GM18519 (cell line): ENCODE measurements around the gene HBZ.
"Not testable (repeated sequence)": the region's sequence is repeated elsewhere in the genome, so short reads cannot be mapped to it uniquely, and the experiment has no call there.

Experiments used
- ATAC-seq: cut with Tn5 transposase; IDR thresholded peaks from one replicate; pipeline ENCODE4 v1.9.1; 2021; ENCODE audit warnings: mild to moderate bottlenecking, moderate library complexity; ENCODE audit not compliant: unreplicated experiment, low FRiP score

HBZ gene

GRCh38 chr16:132120-132519 is 20.3 kb upstream of the HBZ start:
- ATAC-seq, result no peak

- no peak for ATAC-seq
Observed at GRCh38 chr16:133716-134115, 18.7 kb upstream of the HBZ start.

GRCh38 chr16:138049-138417 is 14.4 kb upstream of the HBZ start:
- no peak for ATAC-seq

- ATAC-seq, result no peak
Observed at GRCh38 chr16:140175-140857, 12.1 kb upstream of the HBZ start.

GRCh38 chr16:142405-142967 is 10.0 kb upstream of the HBZ start:
- ATAC-seq, result no peak

GRCh38 chr16:143047-143446 is 9.4 kb upstream of the HBZ start:
- ATAC-seq, result no peak

GRCh38 chr16:143456-143855 is 9.0 kb upstream of the HBZ start:
- no peak for ATAC-seq

- no peak for ATAC-seq
Observed at GRCh38 chr16:144797-145252, 7.6 kb upstream of the HBZ start.

GRCh38 chr16:146646-147045 is 5.8 kb upstream of the HBZ start:
- ATAC-seq, result no peak

GRCh38 chr16:149024-149660 is 3.3 kb upstream of the HBZ start:
- no peak for ATAC-seq

- ATAC-seq, result not testable (repeated sequence)
Observed at GRCh38 chr16:153129-153521, 681 bp downstream of the HBZ start.

GRCh38 chr16:153550-154216 is 1.2 kb downstream of the HBZ start:
- ATAC-seq, result not testable (repeated sequence)

- ATAC-seq, result no peak
Observed at GRCh38 chr16:154217-155030, 2.0 kb downstream of the HBZ start.

GRCh38 chr16:155031-155398 is 2.6 kb downstream of the HBZ start:
- ATAC-seq, result no peak

GRCh38 chr16:159136-159849 is 6.8 kb downstream of the HBZ start:
- no peak for ATAC-seq

GRCh38 chr16:160242-160641 is 7.8 kb downstream of the HBZ start:
- ATAC-seq, result not testable (repeated sequence)

- no peak for ATAC-seq
Observed at GRCh38 chr16:160691-161190, 8.3 kb downstream of the HBZ start.

GRCh38 chr16:162271-162991 is 10.0 kb downstream of the HBZ start:
- ATAC-seq, result no peak

- not testable (repeated sequence) for ATAC-seq
Observed at GRCh38 chr16:163139-163538, 10.7 kb downstream of the HBZ start.
